HUES6 (cell line): ENCODE results near the gene PRELID2.

ENCODE experiments used
- H3K27ac ChIP-seq: 2 replicates; pipeline ENCODE4 v1.7.0; 2013; ENCODE audit warnings: low read depth, mild to moderate bottlenecking, low read length, inconsistent platforms
- H3K27me3 ChIP-seq: 2 replicates; pipeline ENCODE4 v1.6.1; 2013; ENCODE audit warnings: low read length; ENCODE audit not compliant: control insufficient read depth, insufficient read depth
- H3K36me3 ChIP-seq: 2 replicates; pipeline ENCODE4 v1.6.1; 2013; ENCODE audit warnings: low read length; ENCODE audit not compliant: control insufficient read depth, insufficient read depth
- H3K4me1 ChIP-seq: 2 replicates; pipeline ENCODE4 v1.6.1; 2013; ENCODE audit warnings: low read length; ENCODE audit not compliant: control insufficient read depth, insufficient read depth
- H3K4me3 ChIP-seq: 2 replicates; pipeline ENCODE4 v1.5.1; 2013; ENCODE audit warnings: low read depth, low read length
- H3K9ac ChIP-seq: one replicate; pipeline ENCODE4 v1.6.1; 2013; ENCODE audit warnings: mild to moderate bottlenecking, low read length
- H3K9me3 ChIP-seq: 2 replicates; pipeline ENCODE4 v1.6.1; 2013; ENCODE audit warnings: low read depth, low read length; ENCODE audit not compliant: control insufficient read depth, insufficient read depth

The PRELID2 gene

GRCh38 chr5:145775411-145775810 lies 59.7 kb downstream of the PRELID2 start:
- no peak overlapping the region for H3K9ac ChIP-seq
- no peak overlapping the region for H3K4me3 ChIP-seq
- H3K27ac ChIP-seq = no peak overlapping the region
- H3K36me3 ChIP-seq = no peaks in the 10 kb centered on the region
- H3K4me1 ChIP-seq = peaks cover 6% of the 10 kb centered on the region; the same call in 1 of the 2 replicates
- peaks cover 11% of the 10 kb centered on the region for H3K9me3 ChIP-seq
- H3K27me3 ChIP-seq = no peaks in the 10 kb centered on the region

DNA sequence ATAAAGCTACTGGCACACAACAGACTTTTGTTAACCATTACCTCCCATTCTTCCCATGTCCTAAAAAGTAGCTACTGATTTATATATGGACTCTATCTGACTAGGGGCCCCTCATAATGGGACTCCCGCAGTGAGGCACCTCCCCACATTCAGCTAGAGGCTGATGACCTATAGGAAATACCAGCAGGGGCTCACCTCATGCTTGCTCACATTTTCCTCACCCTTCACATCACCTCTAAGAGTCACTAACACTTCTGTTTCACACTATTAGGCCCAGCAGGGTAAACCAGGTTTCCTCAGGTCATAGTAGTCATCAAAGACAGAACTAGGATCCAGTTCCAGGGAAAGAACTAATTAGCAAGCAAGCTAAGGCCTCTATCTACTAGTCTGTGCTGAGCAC lies 60.7 kb downstream of the PRELID2 start:
- no peak overlapping the region for H3K27ac ChIP-seq
- H3K4me1 ChIP-seq = peaks cover 6% of the 10 kb centered on the region; the same call in 1 of the 2 replicates
- H3K4me3 ChIP-seq = no peak overlapping the region
- no peaks in the 10 kb centered on the region for H3K36me3 ChIP-seq
- H3K9me3 ChIP-seq = peaks cover 11% of the 10 kb centered on the region
- H3K27me3 ChIP-seq = no peaks in the 10 kb centered on the region
- no peak overlapping the region for H3K9ac ChIP-seq

DNA sequence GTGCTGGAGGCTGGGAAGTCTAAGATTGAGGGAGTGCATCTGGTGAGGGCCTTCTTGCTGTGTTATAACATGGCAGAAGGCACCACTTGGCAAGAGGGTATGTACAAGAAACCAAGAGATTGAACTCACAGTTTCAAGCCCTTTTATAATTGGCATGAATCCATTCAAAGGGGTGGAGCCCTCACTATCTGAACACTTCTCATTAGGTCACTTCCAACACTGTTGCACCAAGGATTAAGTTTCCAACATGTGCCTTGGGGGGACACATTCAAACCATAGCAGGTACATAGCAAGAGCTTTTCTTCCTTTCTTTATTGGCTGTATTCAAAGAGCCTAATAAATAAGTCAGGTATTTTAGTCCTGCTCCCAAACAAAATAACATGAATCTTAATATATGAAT lies 62.7 kb downstream of the PRELID2 start:
- H3K4me3 ChIP-seq = no peak overlapping the region
- no peaks in the 10 kb centered on the region for H3K27me3 ChIP-seq
- no peak overlapping the region for H3K27ac ChIP-seq
- H3K4me1 ChIP-seq = peaks cover 6% of the 10 kb centered on the region; the same call in 1 of the 2 replicates
- H3K9ac ChIP-seq = no peak overlapping the region
- H3K9me3 ChIP-seq = peaks cover 3% of the 10 kb centered on the region; the same call in 1 of the 2 replicates
- H3K36me3 ChIP-seq = no peaks in the 10 kb centered on the region

DNA sequence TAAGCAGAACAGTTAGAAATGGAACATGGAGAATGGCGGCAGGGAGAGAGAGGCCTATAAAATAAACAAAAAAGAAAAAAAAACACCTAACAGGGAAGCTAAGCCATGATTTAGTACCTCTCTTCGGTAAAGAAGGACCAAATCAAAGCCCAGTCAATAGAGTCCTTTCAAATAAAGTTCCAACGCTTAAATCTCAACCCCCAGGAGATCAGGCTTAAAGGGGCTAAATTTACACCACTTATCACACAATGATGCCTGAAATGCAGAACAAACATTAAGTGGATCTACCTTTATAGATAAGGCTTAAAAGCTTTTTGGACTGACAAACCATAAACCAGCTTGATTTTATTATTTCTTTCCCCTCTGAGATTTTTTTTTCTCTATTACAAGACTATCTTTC lies 66.3 kb downstream of the PRELID2 start:
- Histone ChIP-seq H3K9me3 (peaks cover 6% of the 10 kb centered on the region), H3K27me3 (no peaks in the 10 kb centered on the region), H3K4me1 (no peaks in the 10 kb centered on the region), H3K9ac (no peak overlapping the region), H3K36me3 (no peaks in the 10 kb centered on the region), H3K27ac (no peak overlapping the region), H3K4me3 (no peak overlapping the region)

DNA sequence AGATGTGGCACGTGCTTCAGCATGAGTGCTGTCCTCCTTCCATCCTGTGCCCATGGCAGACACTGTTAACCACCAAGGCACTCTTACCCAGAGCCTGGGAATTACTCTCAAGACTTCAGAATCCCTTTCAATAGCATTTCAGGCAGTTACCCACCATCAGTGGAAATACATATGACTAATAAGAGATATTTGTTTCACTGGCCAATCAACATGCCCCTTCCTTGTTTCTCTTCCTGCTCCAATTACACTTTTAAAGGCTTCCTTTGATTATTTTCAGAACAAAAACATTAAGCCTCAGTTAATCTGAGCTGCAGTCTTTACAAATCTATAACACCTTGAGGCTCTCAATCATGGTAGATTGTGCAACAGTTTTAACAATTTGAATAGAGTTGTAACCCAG lies 70.8 kb downstream of the PRELID2 start:
- Histone ChIP-seq H3K27me3 (no peaks in the 10 kb centered on the region), H3K4me3 (no peak overlapping the region), H3K9ac (no peak overlapping the region), H3K4me1 (no peaks in the 10 kb centered on the region), H3K9me3 (peaks cover 6% of the 10 kb centered on the region), H3K27ac (no peak overlapping the region), H3K36me3 (no peaks in the 10 kb centered on the region)

DNA sequence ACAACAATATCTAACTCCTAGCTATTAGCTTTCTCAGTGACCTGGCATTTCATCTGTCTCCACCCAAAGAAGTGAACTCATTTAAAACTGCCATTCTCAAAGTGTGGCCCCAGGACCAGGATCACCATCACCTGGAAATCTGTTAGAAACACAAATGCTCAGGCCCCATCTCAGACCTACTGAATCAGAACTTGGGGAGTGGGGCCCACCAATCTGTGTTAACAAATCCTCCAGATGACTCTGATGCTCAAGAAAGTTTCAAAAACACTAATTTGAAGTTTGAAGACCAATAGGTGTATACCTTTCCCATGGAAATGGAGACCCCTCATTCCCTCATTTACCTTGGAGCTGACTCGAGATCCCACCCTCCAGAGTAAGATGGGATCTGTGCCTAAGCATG lies 72.3 kb downstream of the PRELID2 start:
- peaks cover 6% of the 10 kb centered on the region for H3K9me3 ChIP-seq
- H3K9ac ChIP-seq = no peak overlapping the region
- no peaks in the 10 kb centered on the region for H3K27me3 ChIP-seq
- no peaks in the 10 kb centered on the region for H3K4me1 ChIP-seq
- no peak overlapping the region for H3K4me3 ChIP-seq
- H3K27ac ChIP-seq = no peak overlapping the region
- H3K36me3 ChIP-seq = no peaks in the 10 kb centered on the region

- no peaks in the 10 kb centered on the region for H3K4me1 ChIP-seq
- no peak overlapping the region for H3K9ac ChIP-seq
- no peaks in the 10 kb centered on the region for H3K27me3 ChIP-seq
- H3K4me3 ChIP-seq = no peak overlapping the region
- no peaks in the 10 kb centered on the region for H3K9me3 ChIP-seq
- no peaks in the 10 kb centered on the region for H3K36me3 ChIP-seq
- no peak overlapping the region for H3K27ac ChIP-seq
Observed at GRCh38 chr5:145761254-145761653, 73.9 kb downstream of the PRELID2 start.

DNA sequence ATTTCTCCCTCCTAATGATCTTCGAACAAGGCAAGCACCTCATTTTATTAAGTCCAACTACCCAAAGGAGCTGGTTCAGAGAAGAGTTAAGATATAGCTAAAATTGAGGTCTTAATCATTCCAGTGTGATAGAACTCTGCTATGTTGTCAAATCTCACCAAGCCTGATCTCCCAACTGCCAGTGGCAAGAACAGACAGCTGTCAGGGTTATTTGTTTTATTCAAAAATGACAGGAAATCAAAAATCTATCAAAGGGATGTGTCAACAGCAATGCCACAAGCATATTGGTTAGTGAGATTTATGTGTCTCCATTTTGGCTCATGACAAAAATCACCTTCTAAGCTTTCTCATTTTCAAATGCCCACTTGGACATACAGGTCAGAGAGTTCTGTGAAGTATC lies 74.5 kb downstream of the PRELID2 start:
- H3K9me3 ChIP-seq = no peaks in the 10 kb centered on the region

GRCh38 chr5:145752947-145753346 lies 82.2 kb downstream of the PRELID2 start:
- no peak overlapping the region for H3K9ac ChIP-seq
- H3K4me1 ChIP-seq = no peaks in the 10 kb centered on the region
- H3K27me3 ChIP-seq = no peaks in the 10 kb centered on the region
- H3K36me3 ChIP-seq = no peaks in the 10 kb centered on the region
- H3K4me3 ChIP-seq = no peak overlapping the region
- H3K9me3 ChIP-seq = no peaks in the 10 kb centered on the region
- H3K27ac ChIP-seq = no peak overlapping the region

More for the DNA sequence above, 74.5 kb downstream of the PRELID2 start:
- Histone ChIP-seq H3K4me3 (no peak overlapping the region), H3K4me1 (no peaks in the 10 kb centered on the region), H3K27ac (no peak overlapping the region), H3K9ac (no peak overlapping the region), H3K27me3 (no peaks in the 10 kb centered on the region), H3K36me3 (no peaks in the 10 kb centered on the region)

DNA sequence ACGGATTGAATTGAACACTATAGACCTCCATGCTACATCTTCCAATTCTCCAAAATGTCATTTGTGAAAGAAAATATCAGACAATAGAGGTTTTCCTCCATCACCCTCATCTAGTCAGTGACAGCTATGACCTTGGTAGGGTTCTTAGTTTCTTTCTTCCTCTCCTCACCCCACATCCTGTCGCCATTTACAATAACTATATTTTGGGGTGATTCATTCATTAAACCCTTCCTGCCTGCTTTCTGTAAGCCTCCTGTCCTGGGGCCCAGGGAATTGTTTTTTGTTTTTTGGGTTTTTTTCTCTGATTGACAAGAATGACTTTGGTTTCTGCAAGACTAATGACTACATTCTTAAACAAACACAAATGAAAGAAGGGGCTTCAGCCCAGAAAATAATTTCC lies 82.6 kb downstream of the PRELID2 start:
- Histone ChIP-seq H3K27ac (no peak overlapping the region), H3K9ac (no peak overlapping the region), H3K4me1 (no peaks in the 10 kb centered on the region), H3K9me3 (no peaks in the 10 kb centered on the region), H3K36me3 (no peaks in the 10 kb centered on the region), H3K4me3 (no peak overlapping the region), H3K27me3 (no peaks in the 10 kb centered on the region)

DNA sequence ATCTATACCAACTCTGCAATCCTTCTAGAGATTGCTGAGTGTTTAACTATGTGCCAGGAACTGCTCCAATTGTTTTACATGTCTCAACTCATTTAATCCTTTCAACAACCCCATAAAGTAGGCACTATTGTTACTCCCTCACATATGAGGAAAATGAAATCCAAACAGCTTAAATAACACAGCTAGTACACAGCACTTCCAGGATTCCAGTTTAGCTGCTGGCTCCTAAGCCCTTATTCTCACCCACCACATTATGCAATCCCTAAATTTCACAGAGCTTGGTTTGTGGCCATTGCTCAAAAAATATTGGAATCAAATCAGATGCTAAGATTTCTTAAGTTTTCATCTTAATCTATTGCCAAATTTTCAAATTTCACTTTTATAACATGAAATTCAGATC lies 84.9 kb downstream of the PRELID2 start:
- H3K27ac ChIP-seq = no peak overlapping the region
- no peaks in the 10 kb centered on the region for H3K4me1 ChIP-seq
- no peaks in the 10 kb centered on the region for H3K9me3 ChIP-seq

More for the DNA sequence above, 84.9 kb downstream of the PRELID2 start:
- H3K9ac ChIP-seq = no peak overlapping the region
- H3K27me3 ChIP-seq = no peaks in the 10 kb centered on the region
- H3K4me3 ChIP-seq = no peak overlapping the region
- no peaks in the 10 kb centered on the region for H3K36me3 ChIP-seq
